Ascending aorta (tissue), 2 donors: ENCODE results near the gene GSTO2. TPM values are rescaled to one million over a fixed set of nuclear protein-coding genes. Genes with fewer than 3 reads are reported as not detected.

Experiments used
- DNase-seq, 2 donors: peaks; one replicate each; pipeline ENCODE4 v3.0.0-alpha.2; 2019; ENCODE audit warnings: low spot score in 2 of 2
- H3K27ac ChIP-seq, 2 donors: fragments of 200-600 bp; sonication (generic); one replicate each; pipeline ENCODE4 v1.5.1; 2016 to 2017; ENCODE audit warnings: mild to moderate bottlenecking in 1 of 2
- H3K27me3 ChIP-seq: fragments of 200-600 bp; sonication (generic); one replicate; pipeline ENCODE4 v1.5.1; 2017
- H3K36me3 ChIP-seq, 2 donors: fragments of 200-600 bp; sonication (generic); one replicate each; pipeline ENCODE4 v1.5.1; 2016
- H3K4me1 ChIP-seq, 2 donors: fragments of 200-600 bp; sonication (generic); one replicate each; pipeline ENCODE4 v1.5.1; 2016 to 2017; ENCODE audit warnings: mild to moderate bottlenecking in 1 of 2
- H3K4me3 ChIP-seq, 2 donors: fragments of 200-600 bp; sonication (generic); one replicate each; pipeline ENCODE4 v1.5.1; 2016 to 2017; ENCODE audit warnings: mild to moderate bottlenecking in 1 of 2
- H3K9me3 ChIP-seq, 2 donors: fragments of 200-600 bp; sonication (generic); one replicate each; pipeline ENCODE4 v1.5.1; 2016
- CTCF ChIP-seq, 3 experiments: fragments of 200-600 bp in 2 of 3; fragments of 450-650 bp in 1 of 3; sonication (generic) in 2 of 3; IDR thresholded peaks; one replicate each; pipeline ENCODE4 v1.5.1; 2016 to 2019; ENCODE audit warnings: antibody characterized with exemption in 3 of 3, mild to moderate bottlenecking in 1 of 3, moderate library complexity in 1 of 3
- intact Hi-C: fragments of 100-400 bp; cut with DNase I; formaldehyde crosslinking; loops from one replicate; pipeline ENCODE4 v1.15.1; 2023
- total RNA-seq: library from RNA; depleted of rRNA; stranded (reverse); fragments of >200 nt; gene quantifications from one replicate; pipeline ENCODE4 v1.1.0, GENCODE V29; 2016

The GSTO2 gene
- total RNA-seq, 1 donor from 2014 or later, result not detected

GRCh38 chr10:104340641-104341040 lies 71.7 kb downstream of the GSTO2 start:
- intact Hi-C loops, result loop anchor here (1.0 kb wide), 1 partner anchor 9 kb away; no protein-coding TSS in a partner anchor
- H3K27me3 ChIP-seq, result no peaks in the 10 kb centered on the region
- peak overlapping the region; percentile 92 to 98 for H3K27ac ChIP-seq
- DNase-seq, result no peak
- H3K9me3 ChIP-seq, result no peaks in the 10 kb centered on the region
- no peak for TF ChIP-seq CTCF (IDR thresholded peaks at IDR 0.05)
- H3K4me1 ChIP-seq, result peaks cover 2 to 20% of the 10 kb centered on the region in 2 donors
- H3K4me3 ChIP-seq, result peak overlapping the region in 1 of 2 donors; percentile 86
- no peaks in the 10 kb centered on the region for H3K36me3 ChIP-seq

- H3K27me3 ChIP-seq, result no peaks in the 10 kb centered on the region
- peaks cover 0 to 12% of the 10 kb centered on the region in 2 donors for H3K4me1 ChIP-seq
- no peaks in the 10 kb centered on the region for H3K36me3 ChIP-seq
- no peak for TF ChIP-seq CTCF (IDR thresholded peaks at IDR 0.05)
- H3K9me3 ChIP-seq, result no peaks in the 10 kb centered on the region
- no peak overlapping the region for H3K4me3 ChIP-seq
- peak overlapping the region; percentile 43 to 55 for H3K27ac ChIP-seq
- DNase-seq, result no peak
- intact Hi-C loops, result no loop called here
Observed at GRCh38 chr10:104342941-104343411, 74.0 kb downstream of the GSTO2 start.

- no peak for DNase-seq
- Histone ChIP-seq H3K4me3 (no peak overlapping the region), H3K9me3 (no peaks in the 10 kb centered on the region), H3K27ac (peak overlapping the region in 1 of 2 donors; percentile 25), H3K27me3 (no peaks in the 10 kb centered on the region), H3K4me1 (peaks cover 0 to 10% of the 10 kb centered on the region in 2 donors), H3K36me3 (no peaks in the 10 kb centered on the region)
- no peak for TF ChIP-seq CTCF (IDR thresholded peaks at IDR 0.05)
- intact Hi-C loops, result no loop called here
Observed at GRCh38 chr10:104344219-104344618, 75.2 kb downstream of the GSTO2 start.

- no peak overlapping the region for H3K27ac ChIP-seq
- H3K9me3 ChIP-seq, result no peaks in the 10 kb centered on the region
- H3K4me1 ChIP-seq, result peaks cover 0 to 3% of the 10 kb centered on the region in 2 donors
- no peak for TF ChIP-seq CTCF (IDR thresholded peaks at IDR 0.05)
- intact Hi-C loops, result no loop called here
- H3K4me3 ChIP-seq, result no peak overlapping the region
- no peaks in the 10 kb centered on the region for H3K36me3 ChIP-seq
- H3K27me3 ChIP-seq, result no peaks in the 10 kb centered on the region
- DNase-seq, result no peak
Observed at GRCh38 chr10:104345515-104345914, 76.5 kb downstream of the GSTO2 start.

- H3K4me1 ChIP-seq, result peaks cover 0 to 3% of the 10 kb centered on the region in 2 donors
- H3K27ac ChIP-seq, result no peak overlapping the region
- no peaks in the 10 kb centered on the region for H3K27me3 ChIP-seq
- H3K9me3 ChIP-seq, result no peaks in the 10 kb centered on the region
- H3K4me3 ChIP-seq, result no peak overlapping the region
- DNase-seq, result no peak
- H3K36me3 ChIP-seq, result no peaks in the 10 kb centered on the region
- TF ChIP-seq CTCF (IDR thresholded peaks at IDR 0.05), result no peak
- intact Hi-C loops, result no loop called here
Observed at GRCh38 chr10:104345941-104346340, 77.0 kb downstream of the GSTO2 start.
